ENCODE results near the gene PILRB. TPM values are rescaled to one million over a fixed set of nuclear protein-coding genes. Genes with fewer than 3 reads are reported as not detected.

PILRB gene
- total RNA-seq, 1 experiment from 2014 or later = 53.4 TPM

- H3K9me3 Mint-ChIP-seq (ENCODE audit: unreplicated experiment) = no peaks in the 10 kb centered on the region
- peaks cover 29% of the 10 kb centered on the region for H3K27me3 Mint-ChIP-seq (ENCODE audit: insufficient read depth, unreplicated experiment)
- CTCF ChIA-PET = interaction anchor here (1.9 kb wide), 1 partner anchor 14 kb away, joined by 7 read pairs; no protein-coding TSS in a partner anchor
Measured at GRCh38 chr7:100393233-100393905, 35.5 kb downstream of the PILRB start.

GRCh38 chr7:100394077-100394476 lies 36.2 kb downstream of the PILRB start:
- H3K4me3 ChIP-seq (ENCODE audit: low read depth, low read length) = no peak overlapping the region
- intact Hi-C loops (cut with micrococcal nuclease; ENCODE audit: unreplicated experiment) = no loop called here
- Mint-ChIP-seq H3K36me3 (ENCODE audit: insufficient read depth, unreplicated experiment) (no peaks in the 10 kb centered on the region), H3K27ac (ENCODE audit: unreplicated experiment) (no peak overlapping the region), H3K4me1 (ENCODE audit: low read depth, unreplicated experiment) (no peaks in the 10 kb centered on the region), H3K27me3 (ENCODE audit: insufficient read depth, unreplicated experiment) (peaks cover 33% of the 10 kb centered on the region), H3K4me3 (ENCODE audit: unreplicated experiment) (no peak overlapping the region), H3K9me3 (ENCODE audit: unreplicated experiment) (no peaks in the 10 kb centered on the region)
- no peak for TF ChIP-seq CTCF (IDR thresholded peaks at IDR 0.05; ENCODE audit: insufficient read depth in 1 of 2, low read depth in 1 of 2, low read length in 1 of 2, severe bottlenecking in 1 of 2, unreplicated experiment in 1 of 2)
- CTCF ChIA-PET = interaction anchor here (1.9 kb wide), 1 partner anchor 14 kb away, joined by 7 read pairs; no protein-coding TSS in a partner anchor
- POLR2A ChIA-PET = no interaction called here
- H3K36me3 ChIP-seq (ENCODE audit: control insufficient read depth, insufficient read depth, low read length) = no peaks in the 10 kb centered on the region
- H3K27me3 ChIP-seq (replicated peaks; ENCODE audit: control insufficient read depth, insufficient read depth, low read length) = peaks cover 1% of the 10 kb centered on the region
- no TSS peak for BruUV-seq (replicated peaks)
- no peaks in the 10 kb centered on the region for H3K4me1 ChIP-seq
- H3K9me3 ChIP-seq = no peaks in the 10 kb centered on the region
- no peak for DNase-seq

More at GRCh38 chr7:100393233-100393905, 35.5 kb downstream of the PILRB start:
- Histone ChIP-seq H3K4me1 (no peaks in the 10 kb centered on the region), H3K4me3 (ENCODE audit: low read depth, low read length) (no peak overlapping the region), H3K9me3 (no peaks in the 10 kb centered on the region), H3K27me3 (replicated peaks; ENCODE audit: control insufficient read depth, insufficient read depth, low read length) (peaks cover 1% of the 10 kb centered on the region), H3K36me3 (ENCODE audit: control insufficient read depth, insufficient read depth, low read length) (no peaks in the 10 kb centered on the region)
- TF ChIP-seq CTCF (IDR thresholded peaks at IDR 0.05; ENCODE audit: insufficient read depth in 1 of 2, low read depth in 1 of 2, low read length in 1 of 2, severe bottlenecking in 1 of 2, unreplicated experiment in 1 of 2) = no peak
- H3K4me1 Mint-ChIP-seq (ENCODE audit: low read depth, unreplicated experiment) = no peaks in the 10 kb centered on the region
- intact Hi-C loops (cut with micrococcal nuclease; ENCODE audit: unreplicated experiment) = no loop called here
- POLR2A ChIA-PET = no interaction called here
- H3K4me3 Mint-ChIP-seq (ENCODE audit: unreplicated experiment) = no peak overlapping the region
- BruUV-seq (replicated peaks) = no TSS peak
- DNase-seq = no peak
- H3K27ac Mint-ChIP-seq (ENCODE audit: unreplicated experiment) = no peak overlapping the region
- no peaks in the 10 kb centered on the region for H3K36me3 Mint-ChIP-seq (ENCODE audit: insufficient read depth, unreplicated experiment)

GRCh38 chr7:100396421-100396982 lies 38.6 kb downstream of the PILRB start:
- no peak for DNase-seq
- no peaks in the 10 kb centered on the region for H3K4me1 Mint-ChIP-seq (ENCODE audit: low read depth, unreplicated experiment)
- Histone ChIP-seq H3K9me3 (no peaks in the 10 kb centered on the region), H3K27me3 (replicated peaks; ENCODE audit: control insufficient read depth, insufficient read depth, low read length) (peaks cover 1% of the 10 kb centered on the region), H3K36me3 (ENCODE audit: control insufficient read depth, insufficient read depth, low read length) (no peaks in the 10 kb centered on the region), H3K4me3 (ENCODE audit: low read depth, low read length) (no peak overlapping the region), H3K4me1 (no peaks in the 10 kb centered on the region)
- CTCF ChIA-PET = no interaction called here
- no peaks in the 10 kb centered on the region for H3K36me3 Mint-ChIP-seq (ENCODE audit: insufficient read depth, unreplicated experiment)
- no TSS peak for BruUV-seq (replicated peaks)
- POLR2A ChIA-PET = no interaction called here
- H3K27ac Mint-ChIP-seq (ENCODE audit: unreplicated experiment) = no peak overlapping the region
- H3K4me3 Mint-ChIP-seq (ENCODE audit: unreplicated experiment) = no peak overlapping the region
- no peaks in the 10 kb centered on the region for H3K9me3 Mint-ChIP-seq (ENCODE audit: unreplicated experiment)
- H3K27me3 Mint-ChIP-seq (ENCODE audit: insufficient read depth, unreplicated experiment) = peaks cover 34% of the 10 kb centered on the region
- TF ChIP-seq CTCF (IDR thresholded peaks at IDR 0.05; ENCODE audit: insufficient read depth in 1 of 2, low read depth in 1 of 2, low read length in 1 of 2, severe bottlenecking in 1 of 2, unreplicated experiment in 1 of 2) = no peak
- intact Hi-C loops (cut with micrococcal nuclease; ENCODE audit: unreplicated experiment) = no loop called here
